Measurements from ENCODE around the gene VPS16.
"Not testable (repeated sequence)": the region's sequence is repeated elsewhere in the genome, so short reads cannot be mapped to it uniquely, and the experiment has no call there.

Gene VPS16

GRCh38 chr20:2800521-2801285 lies 39.8 kb upstream of the VPS16 start, which contains the start of gene CPXM1:
Gene CPXM1, minus strand, starts transcription at chr20:2800627. Its CDS starts 55 bp downstream, at chr20:2800572.
- H3K4me1 ChIP-seq (ENCODE audit: insufficient read depth, low read length), result peaks cover 14% of the 10 kb centered on the region
- H3K9me3 ChIP-seq (ENCODE audit: low read length), result no peaks in the 10 kb centered on the region
- peaks cover 34% of the 10 kb centered on the region for H3K36me3 ChIP-seq (ENCODE audit: insufficient read depth, low read length)
- peak within 1 kb of the TSS; percentile 81 for H2AFZ ChIP-seq (ENCODE audit: low read depth, low read length)
- H3K27me3 ChIP-seq (ENCODE audit: insufficient read depth, low read length), result no peaks in the 10 kb centered on the region
- H3K4me3 ChIP-seq (ENCODE audit: low read length), result peak within 1 kb of the TSS; percentile 59

GRCh38 chr20:2801286-2801728 lies 39.2 kb upstream of the VPS16 start:
- peaks cover 28% of the 10 kb centered on the region for H3K36me3 ChIP-seq (ENCODE audit: insufficient read depth, low read length)
- H2AFZ ChIP-seq (ENCODE audit: low read depth, low read length), result peak overlapping the region; percentile 81
- H3K9me3 ChIP-seq (ENCODE audit: low read length), result no peaks in the 10 kb centered on the region
- peak overlapping the region; percentile 59 for H3K4me3 ChIP-seq (ENCODE audit: low read length)
- peaks cover 14% of the 10 kb centered on the region for H3K4me1 ChIP-seq (ENCODE audit: insufficient read depth, low read length)
- H3K27me3 ChIP-seq (ENCODE audit: insufficient read depth, low read length), result no peaks in the 10 kb centered on the region

GRCh38 chr20:2804041-2804828 lies 36.3 kb upstream of the VPS16 start:
- H3K36me3 ChIP-seq (ENCODE audit: insufficient read depth, low read length), result peaks cover under 1% of the 10 kb centered on the region
- no peaks in the 10 kb centered on the region for H3K27me3 ChIP-seq (ENCODE audit: insufficient read depth, low read length)
- H3K9me3 ChIP-seq (ENCODE audit: low read length), result no peaks in the 10 kb centered on the region
- no peak overlapping the region for H2AFZ ChIP-seq (ENCODE audit: low read depth, low read length)
- no peak overlapping the region for H3K4me3 ChIP-seq (ENCODE audit: low read length)
- H3K4me1 ChIP-seq (ENCODE audit: insufficient read depth, low read length), result peaks cover 12% of the 10 kb centered on the region

- no peaks in the 10 kb centered on the region for H3K27me3 ChIP-seq (ENCODE audit: insufficient read depth, low read length)
- no peak overlapping the region for H3K4me3 ChIP-seq (ENCODE audit: low read length)
- H3K36me3 ChIP-seq (ENCODE audit: insufficient read depth, low read length), result no peaks in the 10 kb centered on the region
Observed at GRCh38 chr20:2804852-2805688, 35.5 kb upstream of the VPS16 start.

GRCh38 chr20:2805689-2806350 lies 34.7 kb upstream of the VPS16 start:
- Histone ChIP-seq H3K4me3 (ENCODE audit: low read length) (no peak overlapping the region), H3K27me3 (ENCODE audit: insufficient read depth, low read length) (no peaks in the 10 kb centered on the region), H3K4me1 (ENCODE audit: insufficient read depth, low read length) (peaks cover 3% of the 10 kb centered on the region), H2AFZ (ENCODE audit: low read depth, low read length) (no peak overlapping the region), H3K36me3 (ENCODE audit: insufficient read depth, low read length) (no peaks in the 10 kb centered on the region), H3K9me3 (ENCODE audit: low read length) (no peaks in the 10 kb centered on the region)

More at GRCh38 chr20:2804852-2805688, 35.5 kb upstream of the VPS16 start:
- no peak overlapping the region for H2AFZ ChIP-seq (ENCODE audit: low read depth, low read length)
- peaks cover 4% of the 10 kb centered on the region for H3K4me1 ChIP-seq (ENCODE audit: insufficient read depth, low read length)
- no peaks in the 10 kb centered on the region for H3K9me3 ChIP-seq (ENCODE audit: low read length)

- Histone ChIP-seq H3K36me3 (ENCODE audit: insufficient read depth, low read length) (no peaks in the 10 kb centered on the region), H3K27me3 (ENCODE audit: insufficient read depth, low read length) (no peaks in the 10 kb centered on the region), H3K9me3 (ENCODE audit: low read length) (no peaks in the 10 kb centered on the region)
Observed at GRCh38 chr20:2806351-2806701, 34.2 kb upstream of the VPS16 start.

GRCh38 chr20:2807019-2807418 lies 33.5 kb upstream of the VPS16 start:
- Histone ChIP-seq H3K36me3 (ENCODE audit: insufficient read depth, low read length) (no peaks in the 10 kb centered on the region), H3K4me3 (ENCODE audit: low read length) (no peak overlapping the region), H3K9me3 (ENCODE audit: low read length) (no peaks in the 10 kb centered on the region), H3K27me3 (ENCODE audit: insufficient read depth, low read length) (no peaks in the 10 kb centered on the region), H3K4me1 (ENCODE audit: insufficient read depth, low read length) (no peaks in the 10 kb centered on the region), H2AFZ (ENCODE audit: low read depth, low read length) (no peak overlapping the region)

More at GRCh38 chr20:2806351-2806701, 34.2 kb upstream of the VPS16 start:
- H3K4me3 ChIP-seq (ENCODE audit: low read length), result no peak overlapping the region
- no peak overlapping the region for H2AFZ ChIP-seq (ENCODE audit: low read depth, low read length)
- no peaks in the 10 kb centered on the region for H3K4me1 ChIP-seq (ENCODE audit: insufficient read depth, low read length)

- H3K36me3 ChIP-seq (ENCODE audit: insufficient read depth, low read length); H3K27me3 ChIP-seq (ENCODE audit: insufficient read depth, low read length); H3K9me3 ChIP-seq (ENCODE audit: low read length); H3K4me1 ChIP-seq (ENCODE audit: insufficient read depth, low read length); H2AFZ ChIP-seq (ENCODE audit: low read depth, low read length); H3K4me3 ChIP-seq (ENCODE audit: low read length): not testable (repeated sequence)
Observed at GRCh38 chr20:2807929-2808328, 32.6 kb upstream of the VPS16 start.

GRCh38 chr20:2809690-2810089 lies 30.9 kb upstream of the VPS16 start:
- no peaks in the 10 kb centered on the region for H3K4me1 ChIP-seq (ENCODE audit: insufficient read depth, low read length)
- no peak overlapping the region for H3K4me3 ChIP-seq (ENCODE audit: low read length)
- H3K9me3 ChIP-seq (ENCODE audit: low read length), result no peaks in the 10 kb centered on the region
- H2AFZ ChIP-seq (ENCODE audit: low read depth, low read length), result no peak overlapping the region
- no peaks in the 10 kb centered on the region for H3K27me3 ChIP-seq (ENCODE audit: insufficient read depth, low read length)
- no peaks in the 10 kb centered on the region for H3K36me3 ChIP-seq (ENCODE audit: insufficient read depth, low read length)

- no peaks in the 10 kb centered on the region for H3K36me3 ChIP-seq (ENCODE audit: insufficient read depth, low read length)
- H3K27me3 ChIP-seq (ENCODE audit: insufficient read depth, low read length), result peaks cover 2% of the 10 kb centered on the region
- H3K9me3 ChIP-seq (ENCODE audit: low read length), result no peaks in the 10 kb centered on the region
- no peaks in the 10 kb centered on the region for H3K4me1 ChIP-seq (ENCODE audit: insufficient read depth, low read length)
- no peak overlapping the region for H2AFZ ChIP-seq (ENCODE audit: low read depth, low read length)
- no peak overlapping the region for H3K4me3 ChIP-seq (ENCODE audit: low read length)
Observed at GRCh38 chr20:2812189-2812588, 28.4 kb upstream of the VPS16 start.

GRCh38 chr20:2814076-2814475 lies 26.5 kb upstream of the VPS16 start:
- H3K4me3 ChIP-seq (ENCODE audit: low read length), result no peak overlapping the region
- no peak overlapping the region for H2AFZ ChIP-seq (ENCODE audit: low read depth, low read length)
- peaks cover 10% of the 10 kb centered on the region for H3K27me3 ChIP-seq (ENCODE audit: insufficient read depth, low read length)

GRCh38 chr20:2814587-2815051 lies 25.9 kb upstream of the VPS16 start, which contains the start of gene C20orf141:
Gene C20orf141, plus strand, starts transcription at chr20:2814987. Its CDS starts 198 bp downstream, at chr20:2815185.
- H3K4me3 ChIP-seq (ENCODE audit: low read length), result no peak within 1 kb of the TSS
- no peaks in the 10 kb centered on the region for H3K9me3 ChIP-seq (ENCODE audit: low read length)
- peaks cover 12% of the 10 kb centered on the region for H3K27me3 ChIP-seq (ENCODE audit: insufficient read depth, low read length)
- no peaks in the 10 kb centered on the region for H3K4me1 ChIP-seq (ENCODE audit: insufficient read depth, low read length)
- no peak within 1 kb of the TSS for H2AFZ ChIP-seq (ENCODE audit: low read depth, low read length)
- no peaks in the 10 kb centered on the region for H3K36me3 ChIP-seq (ENCODE audit: insufficient read depth, low read length)

More at GRCh38 chr20:2814076-2814475, 26.5 kb upstream of the VPS16 start:
- Histone ChIP-seq H3K36me3 (ENCODE audit: insufficient read depth, low read length) (no peaks in the 10 kb centered on the region), H3K9me3 (ENCODE audit: low read length) (no peaks in the 10 kb centered on the region), H3K4me1 (ENCODE audit: insufficient read depth, low read length) (no peaks in the 10 kb centered on the region)

Measured in neuron (in vitro differentiated cells).